GM18498 (cell line): ENCODE measurements around the gene TBCC.

ENCODE experiments used
- ATAC-seq: cut with Tn5 transposase; IDR thresholded peaks from one replicate; pipeline ENCODE4 v1.9.1; 2021; ENCODE audit warnings: mild to moderate bottlenecking, moderate library complexity; ENCODE audit not compliant: unreplicated experiment

The TBCC gene

GRCh38 chr6:42774201-42774600, 28.3 kb upstream of the TBCC start:
- ATAC-seq, result no peak

GRCh38 chr6:42771741-42772100, 25.8 kb upstream of the TBCC start:
- ATAC-seq, result peak; percentile 13

GRCh38 chr6:42769836-42770235, 23.9 kb upstream of the TBCC start:
- no peak for ATAC-seq

- ATAC-seq, result no peak
Observed at GRCh38 chr6:42769051-42769450, 23.1 kb upstream of the TBCC start.

GRCh38 chr6:42766163-42766670, 20.3 kb upstream of the TBCC start:
- ATAC-seq, result no peak

GRCh38 chr6:42764911-42765648, 19.2 kb upstream of the TBCC start:
- no peak for ATAC-seq

GRCh38 chr6:42762950-42763349, 17.0 kb upstream of the TBCC start:
- ATAC-seq, result no peak

GRCh38 chr6:42762426-42762859, 16.5 kb upstream of the TBCC start:
- ATAC-seq, result no peak

GRCh38 chr6:42761287-42762067, 15.6 kb upstream of the TBCC start:
- ATAC-seq, result no peak

GRCh38 chr6:42758756-42759430, 13.0 kb upstream of the TBCC start:
- ATAC-seq, result no peak

GRCh38 chr6:42756722-42757121, 10.8 kb upstream of the TBCC start:
- no peak for ATAC-seq

GRCh38 chr6:42754759-42755158, 8.9 kb upstream of the TBCC start:
- ATAC-seq, result no peak

GRCh38 chr6:42751055-42751454, 5.2 kb upstream of the TBCC start:
- ATAC-seq, result no peak

- no peak for ATAC-seq
Observed at GRCh38 chr6:42748203-42748898, 2.4 kb upstream of the TBCC start.

GRCh38 chr6:42746463-42747391, 824 bp upstream of the TBCC start:
- peak; percentile 59 for ATAC-seq

- no peak for ATAC-seq
Observed at GRCh38 chr6:42745083-42745639, 742 bp downstream of the TBCC start.

GRCh38 chr6:42744351-42744893, 1.5 kb downstream of the TBCC start:
- no peak for ATAC-seq

GRCh38 chr6:42742116-42742894, 3.6 kb downstream of the TBCC start:
- no peak for ATAC-seq

GRCh38 chr6:42740725-42741124, 5.2 kb downstream of the TBCC start:
- no peak for ATAC-seq
